ENCODE data around the gene KRT17.
A peak's percentile ranks its signal among the peaks of the same experiment; 100 is the strongest.
"Not testable (repeated sequence)": the region's sequence is repeated elsewhere in the genome, so short reads cannot be mapped to it uniquely, and the experiment has no call there.

The KRT17 gene

GRCh38 chr17:41654678-41655607, 30.6 kb upstream of the KRT17 start:
- DNase-seq (ENCODE audit: low spot score): no peak
- FAIRE-seq: no peak

- DNase-seq (ENCODE audit: low spot score) (peak; percentile 88), FAIRE-seq (peak; percentile 90)
Measured at GRCh38 chr17:41653892-41654677, 29.7 kb upstream of the KRT17 start.

- no peak for FAIRE-seq
- DNase-seq (ENCODE audit: low spot score): no peak
Measured at GRCh38 chr17:41653421-41653820, 29.0 kb upstream of the KRT17 start.

GRCh38 chr17:41652461-41652970, 28.1 kb upstream of the KRT17 start:
- FAIRE-seq (no peak), DNase-seq (ENCODE audit: low spot score) (no peak)

- FAIRE-seq (peak; percentile 100), DNase-seq (ENCODE audit: low spot score) (peak; percentile 84)
Measured at GRCh38 chr17:41651625-41652460, 27.5 kb upstream of the KRT17 start.

GRCh38 chr17:41650794-41651624, 26.6 kb upstream of the KRT17 start:
- DNase-seq (ENCODE audit: low spot score) (no peak), FAIRE-seq (no peak)

- no peak for DNase-seq (ENCODE audit: low spot score)
- peak; percentile 97 for FAIRE-seq
Measured at GRCh38 chr17:41649923-41650519, 25.6 kb upstream of the KRT17 start.

- no peak for FAIRE-seq
- DNase-seq (ENCODE audit: low spot score): peak; percentile 89
Measured at GRCh38 chr17:41648411-41649195, 24.2 kb upstream of the KRT17 start.

- DNase-seq (ENCODE audit: low spot score) (peak; percentile 88), FAIRE-seq (no peak)
Measured at GRCh38 chr17:41647940-41648410, 23.6 kb upstream of the KRT17 start.

GRCh38 chr17:41647038-41647813, 22.9 kb upstream of the KRT17 start:
- FAIRE-seq (no peak), DNase-seq (ENCODE audit: low spot score) (no peak)

- DNase-seq (ENCODE audit: low spot score) (no peak), FAIRE-seq (peak; percentile 81)
Measured at GRCh38 chr17:41642252-41643156, 18.1 kb upstream of the KRT17 start.

- not testable (repeated sequence) for FAIRE-seq; DNase-seq (ENCODE audit: low spot score)
Measured at GRCh38 chr17:41640596-41640995, 16.2 kb upstream of the KRT17 start.

- FAIRE-seq (peak; percentile 35), DNase-seq (ENCODE audit: low spot score) (no peak)
Measured at GRCh38 chr17:41639492-41640473, 15.4 kb upstream of the KRT17 start.

GRCh38 chr17:41638941-41639340, 14.6 kb upstream of the KRT17 start:
- peak; percentile 17 for FAIRE-seq
- no peak for DNase-seq (ENCODE audit: low spot score)

GRCh38 chr17:41638194-41638593, 13.8 kb upstream of the KRT17 start:
- FAIRE-seq: no peak
- no peak for DNase-seq (ENCODE audit: low spot score)

- DNase-seq (ENCODE audit: low spot score) (no peak), FAIRE-seq (no peak)
Measured at GRCh38 chr17:41636652-41637051, 12.3 kb upstream of the KRT17 start.

All from urothelium cell line (cell line).